IPS-20b (cell line): Measurements from ENCODE around the gene TMEM256.
A peak's percentile ranks its signal among the peaks of the same experiment; 100 is the strongest.

Experiments used
- H3K27ac ChIP-seq: one replicate; pipeline ENCODE4 v1.5.1; 2013; ENCODE audit warnings: low read length
- H3K27me3 ChIP-seq: 2 replicates; pipeline ENCODE4 v1.6.1; 2013; ENCODE audit warnings: mild to moderate bottlenecking, low read length, inconsistent platforms; ENCODE audit not compliant: insufficient read depth
- H3K36me3 ChIP-seq: 2 replicates; pipeline ENCODE4 v1.6.1; 2013; ENCODE audit warnings: low read depth, mild to moderate bottlenecking, inconsistent platforms, low read length, moderate library complexity; ENCODE audit not compliant: insufficient read depth
- H3K4me1 ChIP-seq: 2 replicates; pipeline ENCODE4 v1.6.1; 2013; ENCODE audit warnings: mild to moderate bottlenecking, control low read depth, inconsistent platforms, low read length, moderate library complexity; ENCODE audit not compliant: insufficient read depth
- H3K4me3 ChIP-seq: 2 replicates; pipeline ENCODE4 v1.5.1; 2013; ENCODE audit warnings: mild to moderate bottlenecking, low read length, inconsistent platforms
- H3K9ac ChIP-seq: 2 replicates; pipeline ENCODE4 v1.6.1; 2013; ENCODE audit warnings: low read depth, mild to moderate bottlenecking, inconsistent platforms, low read length, moderate library complexity
- H3K9me3 ChIP-seq: 2 replicates; pipeline ENCODE4 v1.6.1; 2013; ENCODE audit warnings: mild to moderate bottlenecking, low read depth, low read length, inconsistent platforms; ENCODE audit not compliant: insufficient read depth

The TMEM256 gene

DNA sequence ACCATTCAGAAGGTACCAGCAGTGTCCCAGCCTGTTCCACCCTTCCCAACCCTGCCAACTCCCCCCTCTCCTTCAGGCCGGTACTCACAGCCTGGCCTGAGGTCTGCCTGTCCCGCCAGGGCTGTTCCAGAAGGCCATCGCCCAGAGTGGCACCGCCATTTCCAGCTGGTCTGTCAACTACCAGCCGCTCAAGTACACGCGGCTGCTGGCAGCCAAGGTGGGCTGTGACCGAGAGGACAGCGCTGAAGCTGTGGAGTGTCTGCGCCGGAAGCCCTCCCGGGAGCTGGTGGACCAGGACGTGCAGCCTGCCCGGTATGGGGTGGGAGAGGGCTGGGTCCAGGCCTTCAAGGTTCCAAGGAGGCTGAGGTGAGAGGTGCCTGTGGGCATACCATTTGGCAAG lies 10.9 kb upstream of the TMEM256 start:
- Histone ChIP-seq H3K4me1 (peaks cover 6% of the 10 kb centered on the region), H3K36me3 (peaks cover 42% of the 10 kb centered on the region), H3K4me3 (no peak overlapping the region), H3K27ac (no peak overlapping the region), H3K9ac (no peak overlapping the region), H3K27me3 (no peaks in the 10 kb centered on the region), H3K9me3 (no peaks in the 10 kb centered on the region)

DNA sequence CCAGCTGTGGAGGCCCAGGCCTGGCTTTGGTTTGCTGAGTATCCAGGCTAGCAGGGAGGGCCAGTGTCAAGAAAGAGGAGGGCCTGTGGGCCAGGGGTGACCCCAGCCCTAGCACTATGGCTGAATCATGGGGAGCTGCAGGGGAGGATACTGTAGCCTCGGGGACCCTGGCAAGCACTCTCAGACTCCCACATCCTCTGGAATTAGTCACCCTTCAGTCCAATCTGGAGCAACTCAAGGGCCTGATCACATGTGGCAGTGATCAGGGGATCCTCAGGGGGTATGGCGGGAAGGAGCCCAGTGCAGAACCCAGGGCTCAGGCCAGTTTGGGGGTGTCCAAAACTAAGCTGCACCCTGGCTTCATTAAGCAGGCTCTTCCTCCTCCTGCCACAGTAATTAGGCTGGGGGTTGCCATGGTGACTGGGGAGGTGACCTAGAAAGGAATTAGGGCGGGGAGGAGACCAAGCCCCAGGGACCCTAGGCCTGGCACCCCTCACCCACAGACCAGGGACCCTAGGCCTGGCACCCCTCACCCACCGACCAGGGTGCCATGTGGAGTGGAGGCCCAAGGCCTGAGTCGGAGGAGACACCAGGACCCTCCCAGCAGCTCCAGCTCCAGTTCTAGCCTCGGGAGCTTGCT lies 9.6 kb upstream of the TMEM256 start:
- no peak overlapping the region for H3K9ac ChIP-seq

GRCh38 chr17:7411427-7411750 lies 7.5 kb upstream of the TMEM256 start:
- Histone ChIP-seq H3K4me1 (peaks cover 3% of the 10 kb centered on the region; the same call in 1 of the 2 replicates), H3K4me3 (no peak overlapping the region), H3K9ac (no peak overlapping the region), H3K27ac (no peak overlapping the region), H3K9me3 (no peaks in the 10 kb centered on the region), H3K36me3 (peaks cover 45% of the 10 kb centered on the region), H3K27me3 (no peaks in the 10 kb centered on the region)

More for the DNA sequence above, 9.6 kb upstream of the TMEM256 start:
- Histone ChIP-seq H3K4me1 (peaks cover 2% of the 10 kb centered on the region; the same call in 1 of the 2 replicates), H3K9me3 (no peaks in the 10 kb centered on the region), H3K4me3 (no peak overlapping the region), H3K36me3 (peaks cover 55% of the 10 kb centered on the region), H3K27me3 (no peaks in the 10 kb centered on the region), H3K27ac (no peak overlapping the region)

GRCh38 chr17:7410634-7411426 lies 6.9 kb upstream of the TMEM256 start:
- H3K4me3 ChIP-seq, result no peak overlapping the region
- peaks cover 41% of the 10 kb centered on the region for H3K36me3 ChIP-seq
- H3K9me3 ChIP-seq, result no peaks in the 10 kb centered on the region
- H3K9ac ChIP-seq, result no peak overlapping the region
- peaks cover 3% of the 10 kb centered on the region; the same call in 1 of the 2 replicates for H3K4me1 ChIP-seq
- no peaks in the 10 kb centered on the region for H3K27me3 ChIP-seq
- no peak overlapping the region for H3K27ac ChIP-seq

GRCh38 chr17:7409716-7410115 lies 5.8 kb upstream of the TMEM256 start:
- H3K9me3 ChIP-seq, result no peaks in the 10 kb centered on the region
- peaks cover 30% of the 10 kb centered on the region for H3K36me3 ChIP-seq
- H3K4me1 ChIP-seq, result peaks cover 3% of the 10 kb centered on the region; the same call in 1 of the 2 replicates
- no peaks in the 10 kb centered on the region for H3K27me3 ChIP-seq
- no peak overlapping the region for H3K9ac ChIP-seq
- H3K27ac ChIP-seq, result no peak overlapping the region
- H3K4me3 ChIP-seq, result no peak overlapping the region

DNA sequence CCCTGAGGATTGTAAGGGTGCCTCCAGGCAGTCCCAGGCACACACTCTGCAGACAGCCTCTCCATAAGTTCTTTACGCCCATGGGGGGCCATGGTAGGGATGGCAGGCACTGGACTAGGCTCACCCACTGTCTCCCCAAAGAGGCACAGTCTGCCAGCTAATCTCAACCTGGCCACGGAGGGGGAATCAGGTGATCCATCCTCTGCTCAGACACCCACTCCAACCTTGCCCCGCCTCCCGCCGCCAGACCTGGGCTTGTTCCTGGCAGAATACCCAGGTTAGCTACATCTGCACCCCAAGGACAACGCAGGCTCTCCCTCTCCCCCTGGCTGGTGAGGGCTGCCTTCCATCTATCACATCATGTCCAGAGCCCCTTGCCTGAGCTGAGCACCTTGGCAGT lies 5.0 kb upstream of the TMEM256 start:
- Histone ChIP-seq H3K27ac (no peak overlapping the region), H3K4me3 (no peak overlapping the region)

DNA sequence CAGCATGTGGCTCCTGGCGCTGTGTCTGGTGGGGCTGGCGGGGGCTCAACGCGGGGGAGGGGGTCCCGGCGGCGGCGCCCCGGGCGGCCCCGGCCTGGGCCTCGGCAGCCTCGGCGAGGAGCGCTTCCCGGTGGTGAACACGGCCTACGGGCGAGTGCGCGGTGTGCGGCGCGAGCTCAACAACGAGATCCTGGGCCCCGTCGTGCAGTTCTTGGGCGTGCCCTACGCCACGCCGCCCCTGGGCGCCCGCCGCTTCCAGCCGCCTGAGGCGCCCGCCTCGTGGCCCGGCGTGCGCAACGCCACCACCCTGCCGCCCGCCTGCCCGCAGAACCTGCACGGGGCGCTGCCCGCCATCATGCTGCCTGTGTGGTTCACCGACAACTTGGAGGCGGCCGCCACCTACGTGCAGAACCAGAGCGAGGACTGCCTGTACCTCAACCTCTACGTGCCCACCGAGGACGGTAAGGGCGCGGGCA lies 4.4 kb upstream of the TMEM256 start:
- Histone ChIP-seq H3K4me1 (peaks cover 3% of the 10 kb centered on the region; the same call in 1 of the 2 replicates), H3K9ac (no peak overlapping the region), H3K9me3 (no peaks in the 10 kb centered on the region), H3K36me3 (peaks cover 28% of the 10 kb centered on the region), H3K27ac (no peak overlapping the region), H3K27me3 (no peaks in the 10 kb centered on the region), H3K4me3 (no peak overlapping the region; the same call in 1 of the 2 replicates)

More for the DNA sequence above, 5.0 kb upstream of the TMEM256 start:
- no peaks in the 10 kb centered on the region for H3K27me3 ChIP-seq
- no peaks in the 10 kb centered on the region for H3K9me3 ChIP-seq
- no peak overlapping the region for H3K9ac ChIP-seq
- peaks cover 28% of the 10 kb centered on the region for H3K36me3 ChIP-seq
- peaks cover 3% of the 10 kb centered on the region; the same call in 1 of the 2 replicates for H3K4me1 ChIP-seq

GRCh38 chr17:7407485-7408251 lies 3.8 kb upstream of the TMEM256 start, which contains the start of gene NLGN2:
Gene NLGN2 (plus strand): TSS chr17:7407845. CDS start chr17:7408256, 411 bp downstream.
- no peaks in the 10 kb centered on the region for H3K9me3 ChIP-seq
- no peaks in the 10 kb centered on the region for H3K27me3 ChIP-seq
- no peak within 1 kb of the TSS for H3K9ac ChIP-seq
- peaks cover 24% of the 10 kb centered on the region for H3K36me3 ChIP-seq
- H3K4me1 ChIP-seq, result peaks cover 7% of the 10 kb centered on the region; the same call in 1 of the 2 replicates
- H3K4me3 ChIP-seq, result no peak within 1 kb of the TSS; the same call in 1 of the 2 replicates
- no peak within 1 kb of the TSS for H3K27ac ChIP-seq

DNA sequence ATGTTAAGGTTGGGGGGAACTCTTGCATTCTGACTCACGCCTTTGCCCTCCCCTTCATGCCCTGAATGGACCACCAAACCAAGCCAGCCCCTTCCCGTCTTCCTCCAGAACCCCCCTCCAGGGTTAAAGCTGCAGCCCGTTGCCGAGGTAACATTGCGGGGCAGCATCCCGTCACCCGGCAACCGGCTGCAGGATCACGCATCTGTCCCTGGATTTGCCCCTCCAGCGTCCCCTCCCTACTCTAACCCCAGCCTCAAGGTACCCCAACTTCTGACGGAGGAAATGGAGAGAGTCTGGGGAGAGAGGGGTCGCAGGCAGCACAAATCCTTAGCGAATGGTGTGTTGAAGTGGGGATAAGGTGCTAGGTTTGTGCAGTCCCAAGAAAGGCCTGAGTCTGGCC lies 3.2 kb upstream of the TMEM256 start:
- H3K27ac ChIP-seq, result no peak overlapping the region
- no peaks in the 10 kb centered on the region for H3K9me3 ChIP-seq
- no peak overlapping the region for H3K4me3 ChIP-seq
- H3K27me3 ChIP-seq, result no peaks in the 10 kb centered on the region
- no peak overlapping the region for H3K9ac ChIP-seq
- H3K4me1 ChIP-seq, result peaks cover 8% of the 10 kb centered on the region; the same call in 1 of the 2 replicates
- peaks cover 19% of the 10 kb centered on the region for H3K36me3 ChIP-seq

- Histone ChIP-seq H3K9me3 (no peaks in the 10 kb centered on the region), H3K4me3 (peak overlapping the region; percentile 89), H3K4me1 (peaks cover 8% of the 10 kb centered on the region; the same call in 1 of the 2 replicates), H3K9ac (peak overlapping the region; percentile 83; the same call in 1 of the 2 replicates), H3K27me3 (no peaks in the 10 kb centered on the region), H3K36me3 (peaks cover 19% of the 10 kb centered on the region), H3K27ac (no peak overlapping the region)
These were observed 2.4 kb upstream of the TMEM256 start for GRCh38 chr17:7406235-7406825.
